HG02938 (cell line): ENCODE results near the gene RBM12.
"Not testable (repeated sequence)": the region's sequence is repeated elsewhere in the genome, so short reads cannot be mapped to it uniquely, and the experiment has no call there.

Source experiments
- ATAC-seq: cut with Tn5 transposase; IDR thresholded peaks from one replicate; pipeline ENCODE4 v1.9.1; 2021; ENCODE audit warnings: mild to moderate bottlenecking, moderate library complexity; ENCODE audit not compliant: unreplicated experiment

RBM12 gene

DNA sequence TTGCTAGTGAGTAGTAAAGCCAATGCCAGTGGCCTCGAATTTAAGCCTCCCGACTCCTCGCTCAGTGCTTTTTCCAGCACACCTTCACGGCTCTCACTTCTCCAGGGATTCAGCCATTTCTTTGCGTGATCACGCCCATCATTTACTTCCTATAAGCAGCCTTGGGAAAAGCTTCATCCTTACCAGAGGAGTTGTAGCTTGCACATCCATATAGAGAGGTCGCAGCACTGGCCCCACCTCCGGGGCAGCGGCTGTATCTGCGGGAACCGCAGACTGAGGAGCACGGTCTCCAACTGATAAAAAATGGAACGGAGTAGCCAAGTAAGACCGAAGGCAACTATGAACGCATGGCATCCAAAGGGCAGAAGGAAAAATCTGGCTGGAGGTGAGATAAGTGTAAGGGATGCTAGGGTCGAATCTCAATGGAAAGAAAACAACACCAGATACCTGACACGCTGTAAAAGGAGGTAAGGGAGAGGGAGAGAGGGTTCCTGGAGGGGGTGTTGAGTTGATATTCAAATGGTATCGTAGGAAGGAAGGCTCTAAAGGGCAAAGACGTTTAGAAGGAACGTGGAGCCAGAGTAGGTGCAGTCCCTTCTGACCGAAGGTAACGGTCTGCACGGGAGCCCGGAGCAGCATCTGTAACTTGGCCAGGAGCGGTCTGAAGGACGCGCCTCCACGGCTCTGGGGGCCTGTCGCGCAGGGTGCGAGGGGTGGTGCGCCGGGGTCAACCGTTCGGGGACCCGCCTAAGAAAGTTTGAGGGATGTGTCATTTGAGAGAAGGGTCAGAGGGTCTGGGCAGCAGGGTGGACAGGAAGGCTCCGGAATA, 33.8 kb upstream of the RBM12 start:
- ATAC-seq: peak; percentile 31

DNA sequence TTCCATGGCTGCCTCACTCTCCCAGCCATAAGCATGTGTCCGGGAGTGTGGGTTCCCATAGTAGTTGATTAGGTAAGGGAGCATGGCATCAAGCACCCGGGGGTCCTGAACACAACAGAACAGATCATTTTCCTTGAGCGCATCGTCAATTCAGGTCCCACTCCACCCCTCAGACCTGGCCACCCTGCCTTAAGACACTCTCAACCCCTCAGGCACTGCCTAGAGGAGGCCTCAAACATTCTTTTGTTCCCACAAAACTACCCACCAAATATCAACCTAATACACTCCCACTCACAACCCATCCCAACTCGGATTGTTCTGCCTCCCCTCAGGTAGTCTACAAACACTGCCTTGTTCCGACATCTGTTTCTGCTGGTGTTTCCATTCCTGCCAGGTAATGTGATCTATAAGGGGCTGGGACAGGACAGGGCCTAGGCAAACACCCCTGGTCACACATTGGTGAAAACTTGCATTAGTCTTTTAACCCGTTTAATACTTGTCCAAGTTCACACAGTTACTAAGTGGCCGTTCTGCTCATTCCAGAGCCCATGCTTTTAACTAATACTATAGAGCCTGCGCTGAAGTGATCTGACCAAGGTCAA, 33.1 kb upstream of the RBM12 start:
- no peak for ATAC-seq

DNA sequence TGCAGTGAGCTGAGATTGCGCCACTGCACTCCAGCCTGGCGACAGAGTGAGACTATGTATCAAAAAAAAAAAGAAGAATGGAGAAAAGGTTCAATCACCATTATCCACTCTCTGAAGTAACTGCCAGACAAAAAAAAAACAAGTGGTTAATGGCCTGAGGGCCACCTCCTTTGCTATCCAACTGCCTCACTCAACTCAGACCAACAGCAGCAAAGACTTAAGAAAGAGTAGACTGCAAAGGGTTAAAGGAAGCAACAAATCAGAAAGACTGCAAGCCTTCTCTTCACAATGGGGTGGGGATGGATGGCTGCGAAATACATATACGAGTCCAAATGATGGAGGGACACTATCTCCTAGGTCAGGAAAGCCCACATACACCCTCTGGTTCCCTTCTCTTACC, 31.3 kb upstream of the RBM12 start:
- ATAC-seq: no peak

- ATAC-seq: no peak
Measured at GRCh38 chr20:35695245-35695749, 30.6 kb upstream of the RBM12 start.

- ATAC-seq: no peak
Measured at GRCh38 chr20:35690265-35690664, 25.6 kb upstream of the RBM12 start.

DNA sequence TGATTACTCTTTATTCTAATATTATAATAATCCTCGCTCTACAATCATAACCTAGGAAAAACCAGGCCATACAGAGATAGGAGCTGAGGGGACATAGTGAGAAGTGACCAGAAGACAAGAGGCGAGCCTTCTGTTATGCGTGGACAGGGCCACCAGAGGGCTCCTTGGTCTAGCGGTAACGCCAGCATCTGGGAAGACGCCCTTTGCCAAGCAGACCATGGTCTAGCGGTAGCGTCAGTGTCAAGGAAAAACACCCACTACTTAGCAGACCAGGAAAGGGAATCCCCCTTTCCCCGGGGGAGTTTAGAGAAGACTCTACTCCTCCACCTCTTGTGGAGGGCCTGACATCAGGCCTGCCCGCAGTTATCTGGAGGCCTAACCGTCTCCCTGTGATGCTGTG, 22.2 kb upstream of the RBM12 start:
- ATAC-seq: not testable (repeated sequence)

DNA sequence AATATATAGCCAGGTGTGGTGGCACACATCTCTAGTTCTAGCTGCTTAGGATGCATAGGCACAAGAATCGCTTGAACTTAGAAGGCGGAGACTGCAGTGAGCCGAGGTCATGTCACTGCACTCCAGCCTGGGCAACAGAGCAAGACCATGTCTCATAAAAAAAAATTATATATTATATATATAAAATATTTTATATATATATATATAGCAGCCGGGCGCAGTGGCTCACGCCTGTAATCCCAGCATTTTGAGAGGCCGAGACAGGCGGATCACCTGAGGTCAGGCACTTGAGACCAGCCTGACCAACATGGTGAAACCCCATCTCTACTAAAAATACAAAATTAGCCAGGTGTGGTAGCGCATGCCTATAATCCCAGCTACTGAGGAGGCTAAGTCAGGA, 20.7 kb upstream of the RBM12 start:
- not testable (repeated sequence) for ATAC-seq

- no peak for ATAC-seq
Measured at GRCh38 chr20:35681960-35682359, 17.3 kb upstream of the RBM12 start.

DNA sequence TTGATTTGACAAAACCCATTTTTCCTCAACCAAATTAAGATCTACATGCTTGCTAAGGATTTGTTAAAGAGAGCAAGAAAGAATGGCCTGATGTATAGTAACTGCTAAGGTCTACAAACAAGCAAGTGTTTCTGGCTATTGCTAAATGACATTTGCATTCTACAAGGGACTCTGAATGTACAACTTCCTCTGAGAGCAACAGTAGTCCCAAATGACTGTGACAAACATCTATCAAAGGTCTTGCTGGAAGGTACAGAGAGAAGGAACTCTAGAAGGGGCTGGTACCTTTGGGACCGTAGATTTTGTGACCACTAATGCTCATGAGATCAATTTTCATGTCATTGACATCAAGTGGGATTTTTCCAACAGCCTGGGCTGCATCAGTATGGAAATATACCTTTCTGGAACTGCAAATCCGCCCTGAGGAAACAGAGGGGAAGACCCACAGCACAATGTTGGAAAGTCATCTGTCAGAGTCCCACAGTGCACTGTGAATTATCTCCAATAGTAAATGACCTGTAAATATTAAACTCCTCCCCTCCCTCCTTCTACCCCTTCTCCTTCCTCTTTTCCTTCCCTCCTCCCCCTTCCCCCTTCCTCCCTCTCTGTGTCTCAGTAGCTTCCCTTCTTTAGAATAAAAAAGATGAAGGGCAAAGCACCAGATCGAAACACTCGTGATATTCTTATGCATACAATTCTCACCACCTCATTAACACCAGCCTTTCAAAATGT, 15.9 kb upstream of the RBM12 start:
- ATAC-seq: no peak

DNA sequence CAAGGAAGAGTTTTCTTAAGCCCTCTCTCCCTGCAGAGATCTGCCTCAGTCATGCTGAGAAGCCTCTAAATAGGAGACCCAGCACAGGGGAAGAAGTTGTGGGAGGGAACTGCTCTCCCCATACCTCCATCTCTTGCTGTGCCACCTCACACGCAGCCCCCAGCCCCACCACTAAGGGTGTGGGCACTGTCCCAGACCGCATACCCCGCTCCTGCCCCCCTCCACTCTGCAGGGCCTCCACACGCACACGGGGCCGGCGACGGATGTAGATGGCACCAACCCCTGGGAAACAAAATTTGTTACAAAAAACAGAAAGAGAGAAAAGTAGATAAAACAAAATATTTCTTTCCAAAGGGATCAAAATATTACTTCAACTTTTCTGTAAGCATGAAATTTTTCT, 10.2 kb upstream of the RBM12 start:
- ATAC-seq: no peak

DNA sequence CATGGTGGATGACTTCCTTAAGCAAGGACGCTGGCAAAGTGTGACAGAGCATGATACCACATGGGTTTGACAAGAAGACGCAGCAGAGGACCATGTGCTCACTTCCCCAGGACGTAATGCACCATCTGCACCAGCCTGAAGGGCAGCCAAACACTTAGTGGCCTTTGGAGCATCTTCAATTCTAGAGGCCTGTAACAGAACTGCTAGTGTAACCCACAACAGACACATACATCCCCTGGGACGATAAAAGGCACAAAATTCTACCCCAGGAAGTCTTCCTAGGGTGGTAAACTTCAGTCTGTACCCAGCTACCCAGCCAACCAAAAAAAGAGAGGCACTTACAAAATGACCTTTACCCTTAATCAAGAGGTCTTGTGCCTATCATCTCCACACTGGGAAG, 9.2 kb upstream of the RBM12 start:
- ATAC-seq: no peak

GRCh38 chr20:35669681-35670080, 5.0 kb upstream of the RBM12 start:
- no peak for ATAC-seq

GRCh38 chr20:35669221-35669620, 4.5 kb upstream of the RBM12 start:
- no peak for ATAC-seq

- ATAC-seq: no peak
Measured at GRCh38 chr20:35665949-35666288, 1.2 kb upstream of the RBM12 start.

GRCh38 chr20:35663516-35664465, 909 bp downstream of the RBM12 start:
- peak; percentile 19 for ATAC-seq

GRCh38 chr20:35662551-35662950, 2.1 kb downstream of the RBM12 start:
- no peak for ATAC-seq

DNA sequence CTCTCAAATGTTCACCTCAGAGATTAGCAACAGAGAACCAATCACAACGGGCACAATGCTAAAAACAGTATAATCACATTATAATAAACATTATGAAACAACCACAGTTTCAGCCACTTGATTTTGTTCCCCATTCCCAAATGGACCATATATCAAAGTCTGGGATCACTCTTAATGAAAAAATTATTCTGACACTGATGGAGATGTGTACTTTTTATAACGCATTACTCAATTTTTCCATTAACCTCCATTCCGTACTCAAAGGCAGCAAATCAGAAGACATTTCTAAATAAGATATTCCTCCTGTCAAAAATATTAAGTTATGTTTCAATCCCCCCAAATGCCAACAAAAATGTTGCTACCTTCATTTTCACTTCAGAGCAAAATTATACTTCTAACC, 2.8 kb downstream of the RBM12 start:
- no peak for ATAC-seq

GRCh38 chr20:35661053-35661452, 3.6 kb downstream of the RBM12 start:
- no peak for ATAC-seq

DNA sequence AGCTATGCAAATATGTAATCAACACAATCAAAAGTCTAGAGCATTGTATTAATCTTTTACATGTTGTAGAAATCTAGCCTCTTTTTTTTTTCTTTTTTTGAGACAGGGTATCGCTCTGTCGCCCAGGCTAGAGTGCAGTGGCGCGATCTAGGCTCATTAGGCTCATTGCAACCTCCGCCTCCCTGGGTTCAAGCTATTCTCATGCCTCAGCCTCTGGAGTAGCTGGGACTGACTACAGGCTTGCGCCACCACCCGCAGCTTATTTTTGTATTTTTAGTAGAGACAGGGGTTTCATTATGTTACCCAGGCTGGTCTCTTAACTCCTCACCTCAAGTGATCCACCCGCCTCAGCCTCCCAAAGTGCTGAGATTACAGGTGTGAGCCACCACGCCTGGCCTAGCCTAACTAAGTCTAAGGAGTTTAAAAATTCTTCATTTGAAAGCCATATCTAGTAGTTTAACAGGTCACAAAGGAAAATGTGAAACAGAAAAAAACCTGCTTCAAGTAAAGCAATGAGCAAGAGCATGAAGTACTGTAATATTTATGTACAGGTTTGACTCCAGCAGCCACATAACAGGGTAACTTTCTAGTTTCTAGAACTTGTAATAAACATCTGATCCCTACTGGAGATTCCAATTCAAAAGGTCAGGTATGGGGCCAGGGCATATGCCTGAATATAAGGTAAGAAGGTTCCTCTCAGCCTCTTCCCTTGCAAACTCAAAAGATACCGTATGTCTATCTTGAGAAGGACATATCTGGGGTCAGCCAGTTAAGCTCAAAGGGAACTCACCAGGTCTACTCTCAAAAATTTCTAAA, 4.4 kb downstream of the RBM12 start:
- ATAC-seq: no peak

DNA sequence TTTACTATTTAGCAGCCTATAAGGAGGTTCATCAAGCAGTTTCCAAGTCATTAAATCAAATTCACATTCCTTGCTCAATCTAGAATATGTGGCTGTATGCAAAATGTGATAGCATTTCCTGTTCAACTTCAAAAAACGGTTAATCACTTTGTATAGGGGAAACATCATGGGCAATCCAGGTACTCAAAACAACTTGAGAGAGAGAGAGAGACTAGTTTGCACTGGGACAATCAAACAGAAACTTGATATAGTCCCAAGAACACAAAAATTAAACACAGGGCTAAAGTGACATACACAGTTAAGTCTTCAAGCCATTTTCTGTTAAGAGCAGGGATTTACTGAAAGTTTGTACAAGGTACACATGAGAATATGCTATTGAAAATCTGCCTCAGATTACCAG, 7.4 kb downstream of the RBM12 start:
- ATAC-seq: no peak
